Measurements from ENCODE around the gene RYR2.
"Not testable (repeated sequence)": the region's sequence is repeated elsewhere in the genome, so short reads cannot be mapped to it uniquely, and the experiment has no call there.

The RYR2 gene

GRCh38 chr1:237091691-237092090 lies 49.7 kb downstream of the RYR2 start:
- DNase-seq, result no peak

GRCh38 chr1:237093691-237094090 lies 51.7 kb downstream of the RYR2 start:
- DNase-seq, result no peak

GRCh38 chr1:237098541-237098940 lies 56.6 kb downstream of the RYR2 start:
- DNase-seq, result no peak

GRCh38 chr1:237103021-237103420 lies 61.0 kb downstream of the RYR2 start:
- no peak for DNase-seq

GRCh38 chr1:237104096-237104495 lies 62.1 kb downstream of the RYR2 start:
- no peak for DNase-seq

GRCh38 chr1:237105826-237106225 lies 63.8 kb downstream of the RYR2 start:
- no peak for DNase-seq

GRCh38 chr1:237108297-237109040 lies 66.5 kb downstream of the RYR2 start:
- DNase-seq, result no peak

GRCh38 chr1:237111807-237112206 lies 69.8 kb downstream of the RYR2 start:
- no peak for DNase-seq

GRCh38 chr1:237112663-237113062 lies 70.7 kb downstream of the RYR2 start:
- DNase-seq, result no peak

GRCh38 chr1:237115035-237115434 lies 73.1 kb downstream of the RYR2 start:
- DNase-seq, result no peak

GRCh38 chr1:237119091-237119490 lies 77.1 kb downstream of the RYR2 start:
- no peak for DNase-seq

- DNase-seq, result no peak
Observed at GRCh38 chr1:237120683-237121082, 78.7 kb downstream of the RYR2 start.

- DNase-seq, result peak; percentile 6
Observed at GRCh38 chr1:237124856-237125462, 83.0 kb downstream of the RYR2 start.

GRCh38 chr1:237126180-237126579 lies 84.2 kb downstream of the RYR2 start:
- DNase-seq, result no peak

GRCh38 chr1:237127301-237127700 lies 85.3 kb downstream of the RYR2 start:
- not testable (repeated sequence) for DNase-seq

- no peak for DNase-seq
Observed at GRCh38 chr1:237133921-237134320, 91.9 kb downstream of the RYR2 start.

- no peak for DNase-seq
Observed at GRCh38 chr1:237134929-237135328, 92.9 kb downstream of the RYR2 start.

GRCh38 chr1:237138551-237138950 lies 96.6 kb downstream of the RYR2 start:
- no peak for DNase-seq

GRCh38 chr1:237139732-237140131 lies 97.7 kb downstream of the RYR2 start:
- no peak for DNase-seq

GRCh38 chr1:237140986-237141385 lies 99.0 kb downstream of the RYR2 start:
- no peak for DNase-seq

- no peak for DNase-seq
Observed at GRCh38 chr1:237141502-237141901, 99.5 kb downstream of the RYR2 start.

- DNase-seq, result no peak
Observed at GRCh38 chr1:237145379-237146135, 103.6 kb downstream of the RYR2 start.

- DNase-seq, result no peak
Observed at GRCh38 chr1:237146241-237146640, 104.3 kb downstream of the RYR2 start.

- no peak for DNase-seq
Observed at GRCh38 chr1:237149857-237150256, 107.9 kb downstream of the RYR2 start.
